Epidermal melanocyte (primary cell): ENCODE results near the gene RFX6.
A peak's percentile ranks its signal among the peaks of the same experiment; 100 is the strongest.

Experiments
- DNase-seq: peaks from one replicate; pipeline ENCODE4 v3.0.0; 2011; ENCODE audit warnings: low spot score; ENCODE audit not compliant: insufficient read length

The RFX6 gene

DNA sequence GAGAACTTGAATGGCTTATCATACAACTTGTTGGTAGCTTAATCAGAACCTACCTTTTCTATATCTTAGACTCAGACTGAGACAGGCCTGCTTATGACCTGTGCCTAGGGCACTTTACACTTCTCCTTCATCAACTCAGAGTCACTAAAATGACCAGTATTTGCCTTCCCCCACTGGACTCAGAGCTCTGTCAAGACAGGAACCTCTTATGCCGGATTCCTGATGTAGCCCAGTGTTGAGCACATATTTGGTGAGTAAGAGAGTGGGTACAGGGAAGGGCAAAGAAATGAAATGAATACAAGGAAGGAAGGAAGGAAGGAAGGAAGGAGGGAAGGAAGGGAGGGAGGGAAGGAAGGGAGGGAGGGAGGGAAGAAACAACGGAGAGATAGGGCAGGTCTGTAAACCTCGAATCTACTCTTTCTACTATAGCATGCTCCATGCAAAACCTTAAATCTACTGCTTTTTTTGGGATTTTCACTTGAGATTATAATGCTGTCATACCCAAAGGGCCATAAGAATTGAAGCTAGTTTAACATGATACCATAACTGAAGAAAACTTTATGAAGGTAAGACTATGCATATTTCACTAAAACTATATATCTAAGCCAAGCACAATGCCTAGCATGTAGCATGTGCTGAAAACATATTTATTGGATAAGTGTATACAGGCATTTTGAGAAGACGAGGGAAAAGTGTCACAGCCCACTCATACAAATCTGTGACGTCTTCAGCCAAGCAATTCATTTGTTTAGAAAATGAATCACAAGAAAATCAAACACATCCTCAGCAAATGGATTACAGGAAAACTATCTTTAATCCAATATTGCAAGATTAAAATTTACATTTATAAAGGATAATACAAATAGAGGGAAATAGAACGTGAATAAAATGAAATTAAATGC is 89.9 kb downstream of the RFX6 start:
- DNase-seq = no peak

DNA sequence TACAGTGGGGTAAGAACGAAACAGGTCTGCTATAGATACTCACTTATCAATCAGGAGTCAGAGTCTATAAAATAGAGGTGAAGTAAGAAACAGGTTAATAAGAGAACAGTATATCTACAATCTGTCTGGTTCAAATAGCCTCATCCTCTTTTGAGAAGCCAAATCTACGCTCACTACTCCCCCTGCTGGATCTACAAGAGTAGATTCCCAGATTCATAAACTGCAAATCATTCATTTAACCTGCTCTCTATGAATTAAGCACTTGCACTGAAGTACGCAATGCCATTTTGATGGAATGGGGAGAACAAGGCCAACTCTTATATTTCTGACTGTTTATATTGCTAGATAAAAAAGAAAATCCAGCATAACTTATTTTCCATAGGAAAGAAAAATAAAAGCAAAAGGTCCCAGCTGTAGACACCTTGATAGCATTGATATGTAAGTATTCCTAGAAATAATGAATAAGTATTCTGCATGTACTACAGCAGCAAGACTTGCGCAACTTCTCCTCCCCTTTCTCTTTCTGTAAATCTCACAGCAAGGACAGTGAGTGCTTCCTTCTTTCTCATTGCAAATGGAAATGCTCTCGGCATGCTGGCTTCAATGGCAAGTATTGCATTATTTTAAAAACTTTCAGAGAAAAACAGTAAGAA is 92.3 kb downstream of the RFX6 start:
- DNase-seq = peak; percentile 51

DNA sequence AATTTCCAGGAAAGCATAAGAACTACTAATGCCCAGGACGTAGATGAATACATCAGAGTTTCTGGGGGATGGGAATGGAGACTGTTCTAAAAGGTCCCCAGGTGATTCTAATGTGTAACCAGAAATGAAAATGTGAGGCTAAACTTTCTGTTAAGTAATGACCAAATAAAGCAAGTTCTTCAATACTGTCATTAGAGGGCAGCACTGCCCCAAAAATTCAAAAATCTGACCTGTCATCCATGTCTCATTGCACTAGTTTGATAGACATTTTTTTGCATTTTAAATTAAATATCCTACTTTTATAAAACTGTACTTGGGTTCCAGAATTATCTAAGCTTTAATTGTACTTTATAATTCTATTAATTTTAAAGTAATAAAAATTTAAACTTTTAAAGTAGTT is 94.9 kb downstream of the RFX6 start:
- DNase-seq = peak; percentile 20

DNA sequence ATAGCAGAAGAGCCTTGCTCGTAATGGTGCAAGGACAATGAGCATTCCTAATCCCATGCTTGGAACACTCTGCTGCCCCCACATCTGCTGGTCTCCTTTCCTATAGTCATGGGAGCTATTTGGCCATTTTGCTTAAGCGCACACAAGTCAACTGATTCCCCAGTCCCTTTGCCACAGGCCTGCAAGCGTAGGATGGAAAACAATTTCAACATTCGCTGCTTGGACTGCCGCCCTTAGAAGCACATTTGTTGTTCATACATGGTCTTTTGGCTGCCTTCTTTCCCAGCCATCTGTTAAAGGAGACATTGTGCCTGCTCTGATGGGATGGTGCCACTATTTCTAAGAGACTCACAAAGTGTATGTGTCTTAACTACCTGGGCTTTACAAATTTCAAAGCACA is 96.9 kb downstream of the RFX6 start:
- DNase-seq = no peak

DNA sequence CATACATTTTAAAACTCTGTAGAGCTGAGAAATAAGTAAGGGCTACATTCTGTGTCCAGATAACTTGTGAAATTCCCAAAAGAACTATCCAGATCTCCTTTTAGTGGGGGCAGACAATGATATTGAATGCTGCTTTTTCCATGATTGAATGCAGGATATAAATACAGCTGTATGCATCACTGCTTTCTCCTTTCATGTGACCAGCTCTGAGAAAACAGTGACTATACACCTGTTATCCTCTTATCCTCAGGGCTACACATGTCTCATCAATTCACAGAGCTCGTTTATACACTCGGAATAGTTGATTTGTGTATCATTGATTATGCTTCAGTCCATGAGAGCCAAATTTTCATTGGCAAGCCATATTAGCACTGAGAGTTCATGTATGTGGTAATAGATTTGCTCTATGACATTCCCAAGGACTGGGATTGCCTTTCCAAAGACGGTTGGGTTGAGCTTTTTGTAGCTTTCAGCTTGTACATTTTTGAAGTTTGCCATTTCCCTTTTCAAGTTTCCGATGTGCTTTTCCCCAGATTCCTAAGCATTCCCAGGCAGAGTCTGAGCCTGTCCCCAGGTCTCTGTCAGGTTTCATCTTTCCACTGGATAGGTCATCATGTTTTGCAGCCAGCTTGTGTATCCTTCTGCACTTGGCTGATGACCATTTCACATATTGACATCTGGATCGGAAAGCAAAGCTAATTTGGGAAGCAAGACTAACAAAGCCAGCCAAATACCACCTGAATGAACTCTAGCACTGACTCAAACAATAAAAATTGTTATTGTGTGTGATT is 97.7 kb downstream of the RFX6 start:
- DNase-seq = no peak

DNA sequence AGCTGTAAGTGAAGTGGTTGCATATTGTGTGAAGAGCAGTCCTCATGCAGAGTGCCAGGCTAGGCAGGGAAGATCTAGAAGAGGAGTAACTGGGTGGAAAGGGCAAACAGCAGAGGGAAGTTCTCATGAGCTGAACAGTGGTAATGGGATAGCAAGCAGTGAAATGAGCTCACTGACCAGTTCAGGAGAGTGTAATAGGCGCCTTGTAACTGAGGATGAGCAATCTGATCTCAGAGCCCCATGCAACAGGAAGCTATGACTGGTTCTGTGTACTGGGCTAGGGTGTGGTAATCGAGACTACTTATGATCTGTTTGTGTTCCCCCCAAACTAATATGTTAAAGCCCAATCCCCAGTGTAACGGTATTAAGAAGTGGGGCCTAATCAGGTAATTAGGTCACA is 98.6 kb downstream of the RFX6 start:
- no peak for DNase-seq

DNA sequence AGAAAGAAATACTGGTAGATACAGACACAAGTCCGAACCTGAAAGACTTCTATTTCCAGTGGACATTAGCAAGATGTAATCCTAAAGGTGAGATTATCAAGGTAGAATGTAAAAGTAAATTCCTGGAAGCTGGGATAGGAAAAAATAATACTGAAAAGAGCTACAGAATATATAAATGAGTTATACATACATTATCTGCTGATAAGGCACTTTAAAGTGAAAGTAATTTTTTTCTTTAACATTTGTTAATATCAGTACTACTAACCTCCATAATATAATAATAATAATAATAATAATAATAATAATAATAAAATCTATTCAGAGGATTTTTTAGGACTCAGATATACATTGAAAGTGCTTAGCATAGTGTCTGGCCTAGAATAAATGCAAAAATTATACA is 102.5 kb downstream of the RFX6 start:
- no peak for DNase-seq
